Erythroblast (primary cell): ENCODE results near the gene C3orf70.

Experiments
- DNase-seq, 2 experiments: peaks; one replicate each; lab custom pipeline; 2025; lab: John Stamatoyannopoulos, UW
- GATA1 ChIP-seq: IDR thresholded peaks from 2 replicates; pipeline ENCODE4 v1.6.1; 2011; ENCODE audit warnings: low read depth, mild to moderate bottlenecking, control low read depth, low read length, moderate library complexity
- POLR2A ChIP-seq: IDR thresholded peaks from 2 replicates; pipeline ENCODE4 v1.6.1; 2011; ENCODE audit warnings: mild to moderate bottlenecking, low read length

Gene C3orf70

GRCh38 chr3:185040425-185040824, 112.4 kb downstream of the C3orf70 start:
- DNase-seq = no peak
- no peak for TF ChIP-seq POLR2A
- no peak for TF ChIP-seq GATA1

- TF ChIP-seq POLR2A = no peak
- TF ChIP-seq GATA1 = no peak
- DNase-seq = no peak
Observed at GRCh38 chr3:185037801-185038200, 115.1 kb downstream of the C3orf70 start.

DNA sequence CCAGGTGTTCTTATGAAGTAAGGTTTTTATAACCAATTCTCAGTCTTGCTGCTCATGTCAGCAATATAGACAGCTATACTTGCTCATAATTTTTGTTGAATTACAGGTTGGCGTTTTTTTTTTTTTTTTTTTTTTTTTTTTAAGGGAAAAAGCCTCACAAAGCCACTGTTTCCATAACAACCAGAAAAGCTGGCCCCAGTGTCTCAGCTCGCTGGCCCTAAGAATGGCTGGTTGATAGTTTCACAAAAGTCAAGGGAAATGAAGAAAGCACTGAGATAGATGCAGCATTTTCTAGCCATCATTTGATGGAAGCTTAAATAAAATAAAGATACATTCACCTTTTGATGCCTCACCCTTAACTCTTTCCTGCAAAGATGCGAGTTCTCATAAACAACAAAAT, 121.9 kb downstream of the C3orf70 start:
- no peak for DNase-seq
- TF ChIP-seq GATA1 = no peak
- no peak for TF ChIP-seq POLR2A

- no peak for DNase-seq
- TF ChIP-seq POLR2A (no peak), GATA1 (no peak)
Observed at GRCh38 chr3:185030399-185030798, 122.5 kb downstream of the C3orf70 start.

GRCh38 chr3:185029086-185029485, 123.8 kb downstream of the C3orf70 start:
- DNase-seq = no peak
- TF ChIP-seq GATA1 = no peak
- TF ChIP-seq POLR2A = no peak

GRCh38 chr3:185028121-185028520, 124.7 kb downstream of the C3orf70 start:
- no peak for DNase-seq
- TF ChIP-seq POLR2A = no peak
